G401 (cell line): Measurements from ENCODE around the gene TAS2R4. TPM values are rescaled to one million over a fixed set of nuclear protein-coding genes. Genes with fewer than 3 reads are reported as not detected.
A peak's percentile ranks its signal among the peaks of the same experiment; 100 is the strongest.
"Not testable (repeated sequence)": the region's sequence is repeated elsewhere in the genome, so short reads cannot be mapped to it uniquely, and the experiment has no call there.

Source experiments
- DNase-seq: peaks from one replicate; pipeline ENCODE4 v3.0.0-alpha.2; 2015; ENCODE audit warnings: low spot score
- in situ Hi-C: cut with HindIII; loops from 2 replicates; pipeline ENCODE4 v1.10.0; 2016; ENCODE audit warnings: low sequenced_read_pairs, mixed read lengths
- total RNA-seq: library from RNA; depleted of rRNA; stranded (reverse); fragments of >200 nt; shearing (Covaris generic); gene quantifications from 2 replicates; pipeline ENCODE4 v1.2.3, GENCODE V29; 2014; rRNA removed

Gene TAS2R4, protein sequence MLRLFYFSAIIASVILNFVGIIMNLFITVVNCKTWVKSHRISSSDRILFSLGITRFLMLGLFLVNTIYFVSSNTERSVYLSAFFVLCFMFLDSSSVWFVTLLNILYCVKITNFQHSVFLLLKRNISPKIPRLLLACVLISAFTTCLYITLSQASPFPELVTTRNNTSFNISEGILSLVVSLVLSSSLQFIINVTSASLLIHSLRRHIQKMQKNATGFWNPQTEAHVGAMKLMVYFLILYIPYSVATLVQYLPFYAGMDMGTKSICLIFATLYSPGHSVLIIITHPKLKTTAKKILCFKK
- not detected in 2 replicates for total RNA-seq

DNA sequence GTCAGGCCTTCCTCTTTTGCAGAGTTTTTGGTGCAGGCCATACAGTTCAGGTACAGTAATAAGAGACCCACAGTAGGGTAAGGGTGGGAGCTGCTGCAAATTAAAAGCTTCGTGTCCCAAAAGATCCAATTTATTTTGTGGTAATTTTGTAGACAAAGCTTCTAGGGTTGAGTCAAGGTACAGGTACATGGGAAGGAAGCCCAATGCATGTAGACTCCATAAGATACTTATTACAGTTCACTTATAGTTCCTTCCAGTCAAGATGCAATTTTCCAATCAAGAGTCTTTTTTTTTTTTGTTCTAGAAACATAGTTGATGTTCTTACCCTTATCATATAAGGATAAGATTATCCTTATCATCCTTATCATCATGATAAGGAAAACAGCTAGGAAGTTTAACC lies at the start of gene TAS2R4:
Gene TAS2R4 (plus strand): TSS at position 301 of the 400 bp plus-strand sequence. CDS start 1,815 bp downstream, outside the sequence.
- in situ Hi-C loops = no loop called here
- no peak for DNase-seq

DNA sequence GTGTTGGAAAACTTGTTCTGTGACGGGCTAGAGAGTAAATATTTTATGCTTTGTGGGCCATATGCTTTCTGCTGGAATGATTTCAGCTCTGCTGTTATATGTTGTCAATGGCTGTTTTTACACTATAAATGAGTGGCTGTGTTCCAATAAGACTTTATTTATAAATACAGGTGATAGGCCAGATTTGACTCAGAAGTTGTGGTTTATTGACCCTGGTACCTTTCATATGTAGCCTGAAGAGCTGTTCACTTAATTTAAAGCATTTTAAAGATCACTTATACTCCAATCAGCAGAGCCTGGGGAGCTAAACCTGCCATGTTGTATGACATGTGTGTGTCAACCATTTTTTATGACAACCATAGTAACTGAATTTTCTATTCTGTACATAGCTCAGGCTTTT lies 47.5 kb upstream of the TAS2R4 start:
- in situ Hi-C loops = no loop called here
- no peak for DNase-seq

DNA sequence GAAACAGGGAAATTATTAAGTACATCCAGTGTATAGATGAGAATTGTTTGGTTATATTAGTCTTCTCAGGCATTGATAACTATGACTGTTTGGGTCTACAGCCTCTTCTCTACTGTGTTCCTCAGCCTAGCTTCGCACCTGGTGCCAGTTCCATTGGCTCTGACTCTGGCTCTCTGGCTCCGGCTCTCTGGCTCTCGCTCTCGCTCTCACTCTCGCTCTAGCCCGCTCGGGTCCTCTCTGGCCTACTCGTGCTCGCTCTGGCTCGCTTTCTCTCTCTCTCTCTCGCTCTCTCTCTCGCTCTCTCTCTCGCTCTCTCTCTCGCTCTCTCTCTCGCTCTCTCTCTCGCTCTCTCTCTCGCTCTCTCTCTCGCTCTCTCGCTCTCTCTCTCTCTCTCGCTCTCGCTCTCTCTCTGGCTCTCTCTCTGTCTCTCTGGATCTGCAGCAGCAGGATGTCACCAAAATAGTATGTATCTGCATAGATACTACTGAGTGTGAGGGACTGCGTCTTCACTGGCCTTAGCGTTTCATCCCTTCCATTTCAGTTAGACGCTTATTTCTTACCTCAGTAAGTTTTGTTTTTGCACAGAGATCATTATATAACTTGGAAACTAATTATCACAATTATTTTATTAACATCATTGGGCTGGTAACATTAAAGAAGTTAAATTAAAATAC lies 44.9 kb upstream of the TAS2R4 start:
- in situ Hi-C loops = no loop called here
- peak; percentile 80 for DNase-seq

DNA sequence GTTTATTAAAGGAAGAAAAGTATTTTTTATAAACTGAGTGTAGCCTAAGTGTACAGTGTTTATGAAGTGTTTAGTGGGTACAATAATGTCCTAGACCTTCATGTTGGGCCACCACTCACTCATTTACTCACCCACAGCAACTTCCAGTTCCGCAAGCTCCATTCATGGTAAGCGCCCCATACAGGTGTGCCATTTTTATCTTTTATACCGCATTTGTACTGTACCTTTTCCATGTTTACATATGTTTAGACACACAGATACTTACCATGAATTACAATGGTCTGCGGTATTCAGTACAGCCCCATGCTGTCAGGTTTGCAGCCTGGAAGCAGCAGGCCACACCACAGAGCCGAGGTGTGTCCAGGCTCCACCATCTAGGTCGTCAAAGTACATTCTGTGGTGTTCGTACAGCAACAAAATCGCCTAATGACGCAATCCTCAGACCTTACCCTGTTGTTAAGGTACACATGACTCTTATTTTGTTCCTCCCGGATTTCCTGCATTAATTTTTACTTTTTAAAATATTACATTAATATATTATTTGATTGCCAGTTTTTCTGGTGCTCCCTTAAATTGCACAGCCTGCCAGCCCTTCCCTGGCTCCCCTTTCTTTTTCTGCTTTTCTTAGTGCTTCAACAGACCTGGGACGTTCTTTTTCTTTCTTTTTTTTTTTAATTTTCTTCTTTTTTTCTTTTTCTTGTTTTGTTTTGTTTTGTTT lies 39.2 kb upstream of the TAS2R4 start:
- DNase-seq = peak; percentile 4
- in situ Hi-C loops = no loop called here

DNA sequence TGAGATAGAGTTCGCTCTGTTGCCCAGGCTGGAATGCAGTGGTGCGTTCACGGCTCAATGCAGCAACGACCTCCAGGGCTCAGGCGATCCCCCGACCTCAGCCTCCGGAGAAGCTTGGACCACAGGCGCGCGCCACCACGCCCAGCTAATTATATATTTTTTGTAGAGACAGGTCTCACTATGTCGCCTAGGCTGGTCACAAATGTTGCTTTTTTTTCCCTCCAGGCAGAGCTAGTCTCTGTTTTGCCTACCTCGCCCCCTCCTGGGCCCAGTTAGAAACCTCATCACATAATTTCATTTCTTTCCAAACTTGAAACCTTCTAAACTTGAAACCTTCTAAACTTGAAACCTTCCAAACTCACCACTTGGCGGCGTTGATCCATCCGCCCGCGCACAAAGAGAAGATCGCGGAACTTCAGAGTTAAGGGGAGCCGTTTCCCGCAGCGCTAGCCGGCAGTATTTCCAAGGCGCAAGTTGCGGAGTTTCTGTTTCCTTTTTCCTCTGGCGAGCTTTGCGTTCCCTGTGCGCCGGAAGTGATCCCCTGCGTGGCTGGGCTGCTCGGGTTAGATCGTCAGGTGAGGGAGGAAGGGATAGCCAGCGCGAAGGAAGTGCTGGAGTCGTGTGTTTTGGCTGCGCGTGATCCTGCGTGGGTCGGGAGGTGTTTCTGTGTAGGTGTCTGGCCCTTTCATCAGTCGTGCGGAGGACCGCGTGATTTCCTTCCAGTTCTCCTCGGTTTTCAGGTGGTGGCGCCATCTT lies 38.5 kb upstream of the TAS2R4 start, which contains the start of gene SSBP1:
Gene SSBP1 (plus strand): TSS at position 523 of the 756 bp plus-strand sequence. CDS start 809 bp downstream, outside the sequence.
- DNase-seq = peak; percentile 96
- in situ Hi-C loops = no loop called here

DNA sequence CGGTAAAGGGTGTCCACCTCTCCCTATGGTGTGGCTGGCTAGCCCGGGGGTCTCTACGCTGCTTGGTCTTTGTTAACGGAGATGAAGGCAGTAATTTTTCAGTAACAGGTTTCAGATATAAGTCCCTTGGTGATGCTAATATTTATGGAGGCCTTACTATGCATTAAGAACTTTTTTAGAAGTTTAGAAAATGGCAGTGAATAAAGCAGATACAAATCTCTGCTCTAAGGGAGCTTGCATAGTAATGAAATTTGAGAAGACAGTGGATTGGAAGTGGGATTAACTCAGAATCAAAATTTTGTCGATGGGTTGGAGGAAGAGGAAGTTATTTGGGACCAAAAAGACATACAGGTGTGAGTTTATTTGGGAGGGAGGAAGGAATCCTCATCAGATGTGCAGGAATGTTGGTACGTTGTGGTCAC lies 37.9 kb upstream of the TAS2R4 start:
- DNase-seq = no peak
- in situ Hi-C loops = no loop called here

DNA sequence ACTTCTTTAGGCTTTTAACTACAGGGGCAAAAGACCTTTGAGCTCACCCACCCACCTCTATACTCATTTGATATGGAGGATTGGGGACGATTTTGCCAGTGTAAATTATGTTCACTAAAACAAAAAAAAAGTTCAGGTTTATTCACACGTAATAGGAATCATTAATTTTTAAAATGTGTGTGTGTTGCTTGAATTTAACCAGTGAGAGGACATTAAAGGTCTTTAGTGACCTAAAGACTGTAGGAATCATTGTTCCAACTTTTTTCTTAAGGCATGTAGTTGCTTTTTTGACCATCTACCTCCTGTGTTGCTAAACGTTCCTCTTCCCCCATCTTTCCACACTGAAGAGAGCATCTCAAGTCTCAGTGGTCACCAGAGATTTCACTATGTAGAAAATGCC lies 37.2 kb upstream of the TAS2R4 start:
- in situ Hi-C loops = no loop called here
- no peak for DNase-seq

DNA sequence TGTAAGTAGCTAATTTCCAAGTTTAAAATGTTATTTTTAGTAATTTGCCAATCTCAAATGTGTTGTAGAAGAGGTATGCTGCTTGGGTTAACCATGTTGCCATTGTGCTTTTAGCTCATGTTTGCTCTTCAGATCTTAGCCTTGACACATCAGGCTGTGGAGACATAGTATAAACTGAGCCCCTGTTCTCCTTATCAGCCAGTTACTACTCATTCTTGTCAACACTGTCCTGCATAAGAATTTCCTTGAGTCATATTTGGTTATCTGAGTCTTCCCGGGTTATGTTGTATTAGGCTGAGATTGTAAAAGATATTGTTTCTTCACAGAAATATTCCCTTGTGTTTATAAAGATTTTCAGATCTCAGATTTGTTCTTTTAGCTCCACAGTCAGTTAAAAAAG lies 34.2 kb upstream of the TAS2R4 start:
- in situ Hi-C loops = no loop called here
- DNase-seq = no peak

DNA sequence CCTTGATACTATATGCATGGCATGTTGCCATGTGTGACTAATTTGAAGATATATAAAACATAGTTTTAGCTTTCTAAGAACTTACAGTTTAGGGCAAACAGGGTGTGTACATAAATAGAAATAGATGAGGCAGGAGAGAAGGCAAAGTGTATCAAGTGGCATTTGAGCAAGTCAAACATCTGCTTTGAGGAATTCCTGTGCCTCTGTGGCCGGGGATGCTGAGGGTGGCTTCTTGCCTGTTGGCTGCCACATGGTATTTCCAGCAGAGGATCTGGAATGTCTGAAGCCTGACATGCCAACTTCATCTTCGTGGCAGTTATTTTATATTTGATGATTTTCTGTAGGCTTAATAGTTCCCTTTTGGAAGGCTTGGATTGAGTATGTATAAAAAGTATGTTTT lies 32.3 kb upstream of the TAS2R4 start:
- DNase-seq = no peak
- in situ Hi-C loops = no loop called here

DNA sequence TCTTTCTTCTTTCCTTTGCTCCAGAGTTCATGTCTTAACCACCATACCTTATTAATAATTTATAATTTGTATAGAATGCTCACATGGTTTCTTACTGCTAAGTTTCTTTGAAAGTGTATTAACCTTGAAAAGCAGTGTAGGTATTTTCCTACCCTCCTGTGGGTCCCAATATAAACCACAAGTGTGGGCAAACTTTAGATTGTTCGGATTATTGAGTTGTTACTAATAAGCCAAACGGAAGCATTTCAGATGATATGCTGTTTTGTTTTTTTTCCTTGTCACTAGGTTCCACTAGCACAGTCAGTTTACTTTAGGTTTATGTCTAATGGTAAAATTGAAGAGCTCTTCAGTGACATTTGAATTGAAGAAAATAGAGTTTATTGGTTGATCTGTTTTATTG lies 28.1 kb upstream of the TAS2R4 start:
- in situ Hi-C loops = no loop called here

DNA sequence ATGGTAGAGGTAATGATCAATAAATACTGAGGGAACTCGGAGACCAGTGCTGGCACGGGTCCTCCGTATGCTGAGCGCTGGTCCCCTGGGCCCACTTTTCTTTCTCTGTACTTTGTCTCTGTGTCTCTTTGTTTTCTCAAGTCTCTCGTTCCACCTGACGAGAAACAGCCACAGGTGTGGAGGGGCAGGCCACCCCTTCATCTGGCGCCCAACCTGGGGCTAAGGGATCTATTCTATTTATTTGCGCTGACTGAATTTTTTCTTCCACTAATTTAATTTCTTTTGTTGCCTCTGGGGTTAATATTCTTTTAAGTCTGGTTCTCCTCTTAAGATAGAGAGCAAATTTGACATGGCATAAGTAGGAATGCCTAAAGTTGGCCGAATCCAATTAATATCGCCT lies 24.6 kb upstream of the TAS2R4 start:
- DNase-seq = not testable (repeated sequence)

More for the DNA sequence above, 28.1 kb upstream of the TAS2R4 start:
- DNase-seq = no peak

DNA sequence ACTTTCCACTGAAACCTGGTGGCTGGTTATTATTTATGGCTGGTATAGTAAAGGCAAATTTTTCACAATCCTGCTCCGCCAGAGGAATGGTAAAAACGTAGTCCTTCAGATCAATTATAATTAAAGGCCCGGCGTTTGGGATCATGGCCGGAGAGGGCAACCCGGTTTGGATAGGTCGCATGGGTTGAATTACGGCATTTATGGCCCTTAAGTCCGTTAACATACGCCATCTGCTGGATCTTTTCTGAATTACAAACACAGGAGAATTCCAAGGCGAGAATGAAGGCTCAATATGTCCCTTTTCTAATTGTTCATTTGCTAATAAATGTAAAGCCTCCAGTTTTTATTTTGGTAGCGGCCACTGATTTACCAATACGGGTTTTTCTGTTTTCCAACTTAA lies 23.8 kb upstream of the TAS2R4 start:
- DNase-seq = no peak
- in situ Hi-C loops = no loop called here

More for the DNA sequence above, 24.6 kb upstream of the TAS2R4 start:
- in situ Hi-C loops = not testable (repeated sequence)

DNA sequence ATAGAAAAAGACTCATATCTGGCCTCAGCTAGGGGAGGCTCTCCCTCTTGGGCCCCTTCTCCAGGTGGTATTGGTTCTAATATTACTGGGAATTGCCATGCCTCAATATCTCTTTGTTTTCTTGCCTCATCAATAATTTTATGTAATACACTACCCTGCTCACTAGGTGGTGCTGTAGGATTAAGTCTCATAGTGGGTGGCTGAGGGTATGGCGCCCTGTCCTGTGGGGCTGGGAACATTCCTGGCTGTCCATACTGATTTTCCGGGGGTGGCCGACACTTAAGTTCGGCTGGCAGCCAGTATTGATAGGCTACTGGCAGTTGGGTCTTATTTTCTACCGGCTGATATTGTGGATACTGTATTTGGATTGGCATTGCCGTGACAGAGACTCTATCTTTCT lies 21.5 kb upstream of the TAS2R4 start:
- peak; percentile 12 for DNase-seq
- in situ Hi-C loops = no loop called here

DNA sequence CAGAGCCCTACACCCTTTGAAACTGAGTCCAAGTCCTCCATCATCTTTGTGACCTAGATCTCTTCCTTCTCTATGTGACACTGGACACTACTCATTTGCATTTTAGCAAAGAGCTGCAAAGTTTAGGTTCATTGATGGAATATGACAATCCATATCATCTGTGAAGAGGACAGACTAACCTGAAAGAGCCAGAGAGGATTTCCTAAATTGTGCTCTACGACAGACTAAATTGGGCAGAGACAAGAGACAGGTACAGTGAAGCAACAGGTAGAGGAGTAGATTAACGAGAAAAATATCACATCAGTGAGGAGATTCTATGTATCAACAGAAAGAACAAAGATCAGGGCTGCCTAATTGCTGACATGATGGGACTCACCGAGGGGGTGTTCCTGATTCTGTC lies 12.7 kb upstream of the TAS2R4 start, which contains the start of gene TAS2R3:
Gene TAS2R3 (plus strand): TSS at position 301 of the 400 bp plus-strand sequence. CDS start 62 bp downstream, at position 363.
- in situ Hi-C loops = no loop called here
- DNase-seq = no peak

DNA sequence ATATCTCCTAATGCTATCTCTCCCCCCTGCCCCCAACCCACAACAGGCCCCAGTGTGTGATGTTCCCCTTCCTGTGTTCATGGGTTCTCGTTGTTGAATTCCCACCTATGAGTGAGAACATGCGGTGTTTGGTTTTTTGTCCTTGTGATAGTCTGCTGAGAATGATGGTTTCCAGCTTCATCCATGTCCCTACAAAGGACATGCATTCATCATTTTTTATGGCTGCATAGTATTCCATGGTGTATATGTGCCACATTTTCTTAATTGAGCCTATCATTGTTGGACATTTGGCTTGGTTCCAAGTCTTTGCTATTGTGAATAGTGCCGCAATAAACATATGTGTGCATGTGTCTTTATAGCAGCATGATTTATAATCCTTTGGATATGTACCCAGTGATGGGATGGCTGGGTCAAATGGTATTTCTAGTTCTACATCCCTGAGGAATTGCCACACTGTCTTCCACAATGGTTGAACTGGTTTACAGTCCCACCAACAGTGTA lies 6.3 kb upstream of the TAS2R4 start:
- in situ Hi-C loops, DNase-seq: not testable (repeated sequence)

DNA sequence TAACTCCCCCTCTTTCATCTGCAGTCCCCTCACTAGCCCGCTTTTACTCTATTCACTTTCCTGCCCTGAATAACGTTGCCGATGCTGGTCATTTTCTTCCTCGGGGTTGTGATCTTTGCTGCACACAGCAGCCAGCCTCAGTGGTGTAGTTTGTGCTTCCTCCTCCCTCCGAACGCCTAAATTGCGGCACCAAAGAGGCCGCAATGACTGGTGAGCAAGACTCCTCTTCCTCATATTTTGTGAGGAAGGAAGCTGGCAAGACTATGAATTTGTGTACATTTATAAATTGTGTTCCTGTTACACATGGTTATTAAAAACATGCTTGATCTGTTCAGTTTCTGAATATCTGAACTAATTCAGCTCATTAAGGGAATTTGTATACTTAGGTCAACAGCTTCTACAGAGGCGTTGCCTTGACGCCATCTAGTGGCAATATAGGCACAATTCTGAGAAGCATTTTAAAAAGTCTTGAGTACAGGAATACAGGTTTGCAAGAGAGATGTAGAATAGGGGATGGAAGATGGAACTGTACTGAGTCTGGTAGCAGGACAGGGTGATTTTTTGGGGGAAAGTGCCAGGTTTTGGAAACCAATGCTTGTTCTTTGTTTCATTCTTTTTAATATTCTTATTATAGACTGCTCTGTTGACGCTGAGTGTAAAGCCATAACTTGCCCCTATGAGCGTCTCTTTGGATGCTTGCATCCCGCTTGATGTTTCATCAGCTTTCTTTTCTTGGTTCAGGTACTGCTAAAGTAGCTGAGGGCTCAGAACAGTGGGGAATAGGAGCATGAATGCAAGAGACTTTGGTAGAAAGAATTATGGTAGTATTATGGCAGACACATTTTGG lies 9.5 kb downstream of the TAS2R4 start:
- peak; percentile 69 for DNase-seq
- in situ Hi-C loops = no loop called here

DNA sequence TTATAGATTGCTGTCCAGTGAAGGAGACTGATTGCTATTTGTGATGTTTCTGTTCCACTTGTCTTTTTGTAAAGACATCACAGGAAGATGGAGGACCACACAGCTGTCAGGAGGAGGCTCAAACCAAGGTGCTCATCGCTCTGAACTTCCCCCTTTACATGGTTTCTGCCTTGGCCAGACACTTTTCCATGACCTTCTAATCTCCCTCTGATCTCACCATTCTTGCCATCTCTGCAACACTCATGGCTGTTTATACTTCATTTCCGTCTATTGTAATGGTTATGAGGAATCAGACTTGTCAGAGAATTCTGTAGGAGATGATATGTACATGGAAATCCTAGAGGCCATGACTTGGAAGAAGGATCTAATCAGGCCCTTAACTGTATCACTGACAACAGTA lies 11.8 kb downstream of the TAS2R4 start:
- DNase-seq = no peak
- in situ Hi-C loops = no loop called here

DNA sequence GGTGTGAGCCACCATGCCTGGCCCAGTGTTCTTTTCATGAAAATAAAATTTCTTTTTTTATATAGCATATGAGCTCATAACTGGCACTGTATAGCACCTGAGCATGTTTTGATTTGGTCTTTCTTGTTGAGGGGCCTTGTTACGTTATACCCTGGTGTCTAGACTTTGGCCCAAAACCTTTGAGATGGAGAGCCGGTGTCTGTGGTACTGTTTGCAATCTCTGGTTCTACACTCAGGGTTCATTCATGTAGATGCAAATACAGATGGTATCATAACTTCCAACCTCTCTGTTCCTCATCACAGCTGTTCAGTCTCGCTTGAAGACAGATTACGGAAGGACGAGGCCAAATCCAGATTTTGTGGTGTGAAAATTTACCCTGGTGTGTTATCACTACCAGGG lies 13.4 kb downstream of the TAS2R4 start, which contains the start of gene TAS2R5:
Gene TAS2R5 (plus strand): TSS at position 301 of the 400 bp plus-strand sequence. CDS start 145 bp downstream, outside the sequence.
- in situ Hi-C loops = no loop called here
- no peak for DNase-seq
